HepG2 (cell line): ENCODE data around the gene TOMM6. TPM values are rescaled to one million over a fixed set of nuclear protein-coding genes. Genes with fewer than 3 reads are reported as not detected.

Source experiments
- AHDC1 ChIP-seq: sonication (generic); formaldehyde crosslinking; IDR thresholded peaks from 2 replicates; pipeline ENCODE4 v1.5.1; 2020; ENCODE audit warnings: mild to moderate bottlenecking, missing genetic modification reagents, borderline replicate concordance
- CC2D1A ChIP-seq: sonication (generic); formaldehyde crosslinking; IDR thresholded peaks from 2 replicates; pipeline ENCODE4 v1.8.1; 2023; ENCODE audit warnings: mild to moderate bottlenecking, missing genetic modification reagents
- E2F2 ChIP-seq: sonication (generic); formaldehyde crosslinking; IDR thresholded peaks from 2 replicates; pipeline ENCODE4 v1.4.0; 2020; ENCODE audit warnings: missing genetic modification reagents, borderline replicate concordance
- EHMT2 ChIP-seq: fragments of 200-600 bp; sonication (generic); IDR thresholded peaks from 2 replicates; pipeline ENCODE4 v1.7.0; 2017; ENCODE audit warnings: antibody characterized with exemption, low read depth, low read length, borderline replicate concordance
- KLF11 ChIP-seq: IDR thresholded peaks from 2 replicates; pipeline ENCODE4 v1.6.1; 2016; ENCODE audit warnings: missing compliant biosample characterization
- KLF16 ChIP-seq, 2 experiments: sonication (generic) in 1 of 2; formaldehyde crosslinking in 1 of 2; IDR thresholded peaks; 2 replicates each; pipeline versions ENCODE4 v1.6.1 to v1.8.0; 2016 to 2023; ENCODE audit warnings: missing genetic modification reagents in 2 of 2, missing compliant biosample characterization in 1 of 2
- NFATC3 ChIP-seq: sonication (generic); formaldehyde crosslinking; IDR thresholded peaks from 2 replicates; pipeline ENCODE4 v1.5.1; 2020; ENCODE audit warnings: mild to moderate bottlenecking, missing genetic modification reagents
- NFRKB ChIP-seq: fragments of 450-650 bp; IDR thresholded peaks from 2 replicates; pipeline ENCODE4 v1.6.1; 2017
- NR1H2 ChIP-seq: sonication (generic); formaldehyde crosslinking; IDR thresholded peaks from 2 replicates; pipeline ENCODE4 v1.8.1; 2022; ENCODE audit warnings: low read depth, missing genetic modification reagents, borderline replicate concordance
- PHF8 ChIP-seq: sonication (generic); formaldehyde crosslinking; IDR thresholded peaks from 2 replicates; pipeline ENCODE4 v1.5.0; 2020; ENCODE audit warnings: missing genetic modification reagents
- RCOR2 ChIP-seq: IDR thresholded peaks from 2 replicates; pipeline ENCODE4 v1.6.1; 2016; ENCODE audit warnings: missing biosample characterization, missing genetic modification reagents
- TGIF2 ChIP-seq: IDR thresholded peaks from 2 replicates; pipeline ENCODE4 v1.6.1; 2016; ENCODE audit warnings: control low read depth, missing compliant biosample characterization
- THAP8 ChIP-seq: sonication (generic); formaldehyde crosslinking; IDR thresholded peaks from 2 replicates; pipeline ENCODE4 v1.5.1; 2020; ENCODE audit warnings: missing genetic modification reagents, mild to moderate bottlenecking, borderline replicate concordance
- TP53 ChIP-seq: sonication (generic); formaldehyde crosslinking; conservative IDR thresholded peaks from 2 replicates; pipeline ENCODE4 v1.4.0; 2020; ENCODE audit warnings: missing genetic modification reagents
- ZNF101 ChIP-seq: sonication (generic); formaldehyde crosslinking; IDR thresholded peaks from 2 replicates; pipeline ENCODE4 v1.4.0; 2020; ENCODE audit warnings: mild to moderate bottlenecking, low read depth, missing genetic modification reagents, borderline replicate concordance
- ZNF121 ChIP-seq: sonication (generic); formaldehyde crosslinking; IDR thresholded peaks from 2 replicates; pipeline ENCODE4 v1.5.0; 2020; ENCODE audit warnings: mild to moderate bottlenecking, missing genetic modification reagents
- ZNF24 ChIP-seq: fragments of 450-650 bp; IDR thresholded peaks from 2 replicates; pipeline ENCODE4 v1.6.1; 2017; ENCODE audit warnings: antibody characterized with exemption, mild to moderate bottlenecking
- ZNF362 ChIP-seq: sonication (generic); formaldehyde crosslinking; IDR thresholded peaks from 2 replicates; pipeline ENCODE4 v1.4.0; 2020; ENCODE audit warnings: missing genetic modification reagents, mild to moderate bottlenecking, borderline replicate concordance
- ZNF614 ChIP-seq: IDR thresholded peaks from 2 replicates; pipeline ENCODE4 v1.6.1; 2018; ENCODE audit warnings: missing biosample characterization, missing genetic modification reagents, inconsistent platforms, borderline replicate concordance
- ZNF749 ChIP-seq: sonication (generic); formaldehyde crosslinking; IDR thresholded peaks from 2 replicates; pipeline ENCODE4 v1.8.0; 2022; ENCODE audit warnings: mild to moderate bottlenecking, missing genetic modification reagents, moderate library complexity, borderline replicate concordance
- ZSCAN25 ChIP-seq: sonication (generic); formaldehyde crosslinking; IDR thresholded peaks from 2 replicates; pipeline ENCODE4 v1.8.0; 2022; ENCODE audit warnings: mild to moderate bottlenecking, missing genetic modification reagents
- polyA plus RNA-seq, 8 experiments: library from polyadenylated mRNA; depleted of rRNA in 3 of 8; stranded (reverse) in 7 of 8; unstranded in 1 of 8; fragments of >200 nt; fragmentation: Illumina TruSeq in 4 of 8; extraction: Trizol in 4 of 8; gene quantifications; 2 replicates each; pipeline versions ENCODE4 v1.2.1 to v1.2.3, GENCODE V29; 2011 to 2016; ENCODE audit warnings: low read depth in 4 of 8, missing spikeins in 1 of 8, mixed read lengths in 1 of 8; ENCODE audit not compliant: insufficient read depth in 1 of 8
- total RNA-seq, 5 experiments: library from RNA; depleted of rRNA; stranded (reverse); fragments of >200 nt; fragmentation: Illumina TruSeq; extraction: Trizol; gene quantifications; 2 replicates each; pipeline ENCODE4 v1.2.3, GENCODE V29; 2016; ENCODE audit warnings: low read depth in 1 of 5

The TOMM6 gene
- total and polyA plus RNA-seq, 2 of the 13 experiments (the other 11 are each of a cell fraction or from before 2014, with no cell fraction given), result 320 to 321 TPM

GRCh38 chr6:41787219-41787917 is at the start of gene TOMM6 (continued):
- 0 out of 2 replicates have a peak, but pooled peaks have one; percentile 25 for TF ChIP-seq AHDC1 (CRISPR knock-in tag)
- TF ChIP-seq ZNF749 (CRISPR knock-in tag), result peak; percentile 42; the same call in 1 of the 2 replicates
- TF ChIP-seq ZSCAN25 (CRISPR knock-in tag), result peak; percentile 11
- 0 out of 2 replicates have a peak, but pooled peaks have one; percentile 13 for TF ChIP-seq E2F2 (CRISPR knock-in tag)
- peak; percentile 72; the same call in 1 of the 2 replicates for TF ChIP-seq TP53 (CRISPR knock-in tag)
- TF ChIP-seq ZNF101 (CRISPR knock-in tag), result no peak
- TF ChIP-seq ZNF24, result no peak
- peak; percentile 75 for TF ChIP-seq NFRKB
- no peak; the same call in 1 of the 2 replicates for TF ChIP-seq ZNF362 (CRISPR knock-in tag)
- TF ChIP-seq ZNF614 (CRISPR knock-in tag), result peak; percentile 74; the same call in 1 of the 2 replicates
- TF ChIP-seq KLF11, result peak; percentile 74; the same call in 1 of the 2 replicates
- TF ChIP-seq TGIF2 (CRISPR knock-in tag), result peak; percentile 90
- TF ChIP-seq NR1H2 (CRISPR knock-in tag), result no peak
- TF ChIP-seq THAP8 (CRISPR knock-in tag), result peak; percentile 92
- peak; percentile 96 for TF ChIP-seq CC2D1A (CRISPR knock-in tag)
- TF ChIP-seq KLF16 (CRISPR knock-in tag; IDR thresholded peaks at IDR 0.05), result peak in 1 of 2 experiments; percentile 97; a peak in 2 of 4 replicates
- TF ChIP-seq EHMT2, result no peak
- TF ChIP-seq ZNF121, result no peak
- TF ChIP-seq RCOR2 (CRISPR knock-in tag), result no peak
- no peak for TF ChIP-seq NFATC3 (CRISPR knock-in tag)
- TF ChIP-seq PHF8 (CRISPR knock-in tag), result peak; percentile 97
